NK-92 treated with Interleukin-12 subunit alpha and Interleukin-12 subunit beta, amount 100 ng/mL, for 24 hours (cell line): ENCODE measurements around the gene SLC6A8.
"Not testable (repeated sequence)": the region's sequence is repeated elsewhere in the genome, so short reads cannot be mapped to it uniquely, and the experiment has no call there.

ENCODE experiments used
- DNase-seq: peaks from one replicate; lab custom pipeline; 2025; lab: John Stamatoyannopoulos, UW

SLC6A8 gene

DNA sequence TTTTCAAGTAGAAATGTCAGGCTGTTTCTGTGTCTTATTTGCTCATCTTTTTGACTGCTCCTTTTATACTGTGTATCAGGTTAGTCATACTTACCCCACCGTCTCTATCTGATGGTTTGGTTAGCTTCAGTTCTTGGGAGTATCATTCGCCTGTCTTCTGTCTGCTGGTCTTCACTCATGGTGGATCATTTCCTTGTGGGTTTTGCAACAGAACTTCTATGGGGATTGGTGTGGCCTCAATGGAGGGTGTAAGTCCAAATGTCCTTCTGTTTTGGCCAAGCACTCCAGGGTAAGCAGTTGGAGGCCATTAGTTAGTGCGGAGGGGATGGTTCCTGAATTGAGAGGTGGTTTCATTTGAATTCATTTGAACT is 44.1 kb downstream of the SLC6A8 start:
- DNase-seq: no peak

GRCh38 chrX:153732401-153732800 is 44.7 kb downstream of the SLC6A8 start:
- DNase-seq: no peak

- no peak for DNase-seq
These were observed 46.0 kb downstream of the SLC6A8 start for GRCh38 chrX:153733651-153734240.

DNA sequence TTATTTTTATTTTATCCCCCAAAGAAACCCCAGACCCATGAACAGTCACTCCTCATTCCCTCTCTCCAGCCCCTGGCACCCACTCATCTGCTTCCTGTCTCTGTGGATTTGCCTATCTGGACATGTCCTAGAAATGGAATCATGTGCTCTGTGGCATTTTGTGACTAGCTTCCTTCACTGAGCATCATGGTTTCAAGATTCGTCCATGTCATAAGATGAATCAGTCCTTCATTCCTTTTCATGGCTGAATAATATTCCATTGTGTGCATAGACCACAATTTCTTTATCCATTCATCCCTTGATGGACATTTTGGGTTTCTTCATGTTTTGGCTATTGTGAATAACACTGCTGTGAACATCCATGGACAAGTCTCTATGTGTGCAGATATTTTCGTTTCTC is 47.1 kb downstream of the SLC6A8 start:
- DNase-seq: no peak

DNA sequence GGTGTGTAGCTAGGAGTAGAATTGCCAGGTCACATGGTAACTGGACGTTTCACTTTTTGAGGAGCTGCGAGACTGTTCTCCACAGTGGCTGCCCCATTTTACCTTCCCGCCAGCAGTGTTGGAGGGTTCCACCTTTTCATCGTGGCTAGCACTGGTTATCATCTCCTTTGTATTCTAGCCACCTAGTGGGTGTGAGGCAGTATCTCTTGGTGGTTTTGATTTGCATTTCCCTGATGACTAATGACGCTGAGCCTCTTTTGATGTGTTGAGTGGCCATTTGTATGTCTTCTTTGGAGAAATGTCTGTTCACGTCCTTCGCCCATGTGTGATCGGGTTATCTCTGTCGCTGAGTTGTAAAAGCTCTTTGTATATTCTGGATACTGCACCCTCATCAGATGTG is 47.5 kb downstream of the SLC6A8 start:
- DNase-seq: no peak

DNA sequence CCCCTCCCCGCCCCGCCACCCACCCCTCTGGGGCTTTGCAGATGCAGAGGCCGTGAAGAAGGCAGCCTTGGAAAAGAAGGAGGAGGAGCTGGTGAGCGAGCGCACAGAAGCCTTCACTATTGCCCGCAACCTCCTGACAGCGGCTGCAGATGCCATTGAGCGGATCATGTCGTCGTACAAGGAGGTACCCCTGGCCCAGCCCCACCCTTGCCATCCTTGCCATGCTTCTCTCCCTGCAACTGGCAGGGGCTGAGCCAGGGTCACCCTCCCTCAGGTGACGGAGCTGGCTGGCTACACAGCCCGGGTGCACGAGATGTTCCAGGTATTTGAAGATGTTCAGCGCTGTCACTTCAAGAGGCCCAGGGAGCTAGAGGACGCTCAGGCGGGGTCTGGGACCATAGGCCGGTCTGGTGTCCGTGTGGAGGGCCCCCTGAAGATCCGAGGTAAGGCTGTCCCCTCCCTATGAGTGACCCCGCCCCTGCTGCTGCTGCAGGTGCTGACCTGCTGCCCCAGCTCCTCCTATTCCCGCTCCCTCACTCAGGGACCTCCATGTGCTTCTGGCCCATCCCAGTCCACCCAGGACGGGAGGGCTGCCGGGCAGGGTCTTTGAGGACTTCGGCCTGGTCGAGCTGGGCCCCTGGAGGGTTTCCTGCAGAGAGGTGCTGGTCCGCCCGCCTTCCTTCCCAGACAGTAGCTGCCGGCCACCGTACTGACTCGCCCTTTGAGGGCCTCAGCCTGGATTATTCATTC is 48.5 kb downstream of the SLC6A8 start:
- no peak for DNase-seq

- DNase-seq: no peak
These were observed 49.2 kb downstream of the SLC6A8 start for GRCh38 chrX:153736871-153737441.

GRCh38 chrX:153738056-153738605 is 50.4 kb downstream of the SLC6A8 start:
- DNase-seq: no peak

DNA sequence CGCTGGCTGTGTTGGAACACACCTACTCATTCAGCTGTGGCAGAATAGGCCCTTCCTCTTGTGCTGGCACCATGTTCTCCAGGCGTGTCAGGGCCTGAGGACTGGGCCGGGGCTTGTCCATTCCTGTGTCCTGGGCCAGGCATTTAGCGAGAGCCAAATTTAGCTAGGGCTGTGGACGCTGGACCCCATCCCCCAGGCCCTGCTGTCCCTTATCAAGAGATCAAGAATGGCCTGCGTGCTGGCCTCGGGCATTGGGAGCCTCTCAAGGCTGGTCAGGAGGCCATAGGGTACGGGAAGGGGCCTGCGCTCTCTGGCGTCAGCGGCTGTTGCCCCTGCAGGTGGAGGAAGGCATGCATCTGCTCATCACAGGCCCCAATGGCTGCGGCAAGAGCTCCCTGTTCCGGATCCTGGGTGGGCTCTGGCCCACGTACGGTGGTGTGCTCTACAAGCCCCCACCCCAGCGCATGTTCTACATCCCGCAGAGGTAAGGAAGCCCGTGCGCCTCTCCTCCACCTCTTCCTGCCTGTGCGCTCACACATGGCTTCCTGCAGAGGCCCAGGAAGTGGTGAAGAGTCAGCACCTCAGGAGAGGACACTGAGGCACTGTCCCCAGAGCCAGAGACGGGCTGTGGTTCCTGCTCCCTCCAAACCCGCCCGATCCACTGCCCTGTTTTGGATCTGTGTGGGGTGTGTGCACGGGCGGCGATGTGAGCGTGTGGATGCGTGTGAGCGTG is 52.2 kb downstream of the SLC6A8 start:
- no peak for DNase-seq

- no peak for DNase-seq
These were observed 53.0 kb downstream of the SLC6A8 start for GRCh38 chrX:153740631-153741222.

DNA sequence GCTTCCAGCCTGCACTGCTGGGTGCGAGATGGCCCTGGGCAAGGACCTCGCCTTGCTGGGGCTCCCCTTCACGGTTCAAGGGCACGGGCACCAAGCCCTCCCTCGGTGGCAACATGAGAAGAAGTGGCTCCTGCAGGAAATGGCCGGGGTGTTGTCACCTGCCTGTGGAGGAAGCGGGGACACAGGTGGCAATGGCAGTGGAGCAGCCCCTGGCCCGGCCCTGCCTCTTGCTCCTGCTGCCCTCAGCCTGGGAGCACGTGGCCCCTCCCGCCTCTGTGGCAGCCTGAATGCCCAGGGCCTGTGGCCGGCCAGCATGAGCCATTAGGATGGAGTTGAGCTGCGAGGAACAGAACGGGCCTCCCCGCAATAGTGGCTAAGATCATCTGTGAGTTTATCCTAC is 53.7 kb downstream of the SLC6A8 start:
- DNase-seq: no peak

GRCh38 chrX:153742111-153742510 is 54.4 kb downstream of the SLC6A8 start:
- not testable (repeated sequence) for DNase-seq

DNA sequence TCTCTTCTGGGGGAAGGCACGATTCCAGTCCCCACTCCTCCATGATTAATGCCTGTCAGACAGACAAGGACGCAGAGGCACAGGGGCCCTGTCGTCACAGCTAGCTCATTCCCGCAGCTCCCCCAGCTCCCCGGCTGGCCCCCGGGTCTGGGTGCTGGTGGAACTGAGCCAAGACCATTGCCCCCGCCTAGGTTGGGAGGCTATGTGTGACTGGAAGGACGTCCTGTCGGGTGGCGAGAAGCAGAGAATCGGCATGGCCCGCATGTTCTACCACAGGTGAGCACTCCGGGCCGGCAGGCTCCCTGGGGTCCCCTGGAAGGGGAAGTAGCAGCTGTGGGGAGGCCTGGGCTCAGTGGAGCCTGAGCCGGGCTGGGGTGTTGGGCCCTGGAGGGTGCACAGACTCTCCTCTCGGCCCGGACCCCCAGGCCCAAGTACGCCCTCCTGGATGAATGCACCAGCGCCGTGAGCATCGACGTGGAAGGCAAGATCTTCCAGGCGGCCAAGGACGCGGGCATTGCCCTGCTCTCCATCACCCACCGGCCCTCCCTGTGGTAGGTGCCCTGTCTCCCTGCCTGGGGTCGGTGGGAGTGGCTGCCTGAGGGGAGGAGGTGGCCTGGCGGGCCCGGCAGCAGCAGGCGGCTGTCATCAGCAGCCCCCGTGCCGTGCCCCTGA is 55.2 kb downstream of the SLC6A8 start:
- not testable (repeated sequence) for DNase-seq

GRCh38 chrX:153743468-153744209 is 55.9 kb downstream of the SLC6A8 start:
- DNase-seq: not testable (repeated sequence)

DNA sequence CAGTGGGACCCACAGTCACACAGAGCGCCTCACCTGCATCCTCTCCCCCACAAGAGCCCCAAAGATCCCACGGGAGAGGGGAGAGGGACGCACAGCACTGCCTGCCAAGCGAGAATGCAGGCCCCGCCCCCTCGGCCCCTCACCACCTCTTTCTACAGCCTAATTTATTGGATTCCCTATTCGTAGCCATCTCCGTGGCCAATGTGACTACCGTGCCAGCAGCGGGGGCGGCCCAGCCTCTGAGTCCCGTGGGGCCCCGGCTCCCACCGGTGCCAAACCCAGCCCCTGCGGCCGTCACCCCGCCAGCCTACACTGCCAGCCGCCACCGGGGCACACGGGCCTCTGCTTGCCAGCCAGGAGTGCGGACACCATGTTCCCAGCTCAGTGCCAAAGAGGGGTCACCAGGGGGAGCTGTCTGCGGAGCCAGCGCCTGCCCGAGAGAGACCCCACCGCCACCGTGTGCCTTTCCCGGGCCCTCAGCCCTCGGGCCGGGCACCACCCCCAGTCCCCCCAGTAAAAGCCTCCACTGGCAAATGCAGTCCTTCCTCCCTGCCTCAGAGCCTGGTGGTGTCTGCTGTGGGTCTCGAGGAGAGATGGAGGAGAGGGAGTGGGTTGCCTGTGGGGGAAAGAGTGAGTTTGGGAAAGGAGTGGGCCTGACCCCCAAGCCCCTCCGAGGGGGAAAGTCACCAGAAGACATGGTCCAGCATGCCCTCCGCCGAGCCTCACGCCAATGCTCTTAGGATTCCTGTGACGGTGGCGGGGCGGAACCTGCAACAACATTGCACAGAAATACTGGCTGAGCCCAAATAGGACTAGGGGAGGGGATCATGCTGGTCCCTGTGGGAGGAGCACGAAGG is 56.7 kb downstream of the SLC6A8 start:
- DNase-seq: no peak

GRCh38 chrX:153745067-153745433 is 57.3 kb downstream of the SLC6A8 start:
- not testable (repeated sequence) for DNase-seq
